Activated CD4-positive, alpha-beta T cell treated with anti-CD3 and anti-CD28 coated beads, Interleukin-2, Interleukin-6, amounts not matched to agents 100 ng/mL and 50 ng/mL, durations not matched to agents 16 hours and 8 hours (primary cell): ENCODE measurements around the gene PUS7.
"Not testable (repeated sequence)": the region's sequence is repeated elsewhere in the genome, so short reads cannot be mapped to it uniquely, and the experiment has no call there.

ENCODE experiments used
- DNase-seq: peaks from one replicate; pipeline ENCODE4 v3.0.0-alpha.2; 2020

The PUS7 gene

DNA sequence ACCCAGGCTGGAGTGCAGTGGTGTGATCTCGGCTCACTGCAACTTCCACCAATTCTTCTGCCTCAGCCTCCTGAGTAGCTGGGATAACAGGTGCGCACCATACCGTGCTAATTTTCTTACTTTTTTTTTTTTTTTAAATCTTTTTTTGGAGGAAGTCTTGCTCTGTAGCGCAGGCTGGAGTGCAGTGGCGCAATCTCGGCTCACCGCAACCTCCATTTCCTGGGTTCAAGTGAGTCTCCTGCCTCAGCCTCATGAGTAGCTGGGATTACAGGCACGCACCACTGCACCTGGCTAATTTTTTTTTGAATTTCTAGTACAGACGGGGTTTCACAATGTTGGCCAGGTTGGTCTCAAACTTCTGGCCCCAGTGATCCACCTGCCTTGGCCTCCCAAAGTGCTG lies 79.9 kb downstream of the PUS7 start:
- not testable (repeated sequence) for DNase-seq

GRCh38 chr7:105439174-105439893 lies 82.7 kb downstream of the PUS7 start:
- DNase-seq, result no peak

DNA sequence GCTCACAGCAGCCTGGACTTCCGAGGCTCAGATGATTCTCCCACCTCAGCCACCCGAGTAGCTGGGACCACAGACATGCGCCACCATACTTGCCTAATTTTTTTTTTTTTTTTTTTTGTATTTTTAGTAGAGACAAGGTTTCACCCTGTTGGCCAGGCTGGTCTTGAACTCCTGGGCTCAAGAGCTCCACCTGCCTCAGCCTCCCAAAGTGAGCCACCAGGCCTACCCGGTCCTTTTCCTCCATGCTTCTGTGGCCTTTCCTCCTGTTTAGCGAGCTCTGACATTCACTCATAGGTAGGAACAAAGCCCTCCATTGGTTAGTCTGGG lies 83.3 kb downstream of the PUS7 start:
- DNase-seq, result no peak

GRCh38 chr7:105438254-105438653 lies 83.8 kb downstream of the PUS7 start:
- DNase-seq, result no peak

- DNase-seq, result not testable (repeated sequence)
Measured at GRCh38 chr7:105437356-105437755, 84.7 kb downstream of the PUS7 start.

GRCh38 chr7:105429746-105430612 lies 92.1 kb downstream of the PUS7 start:
- DNase-seq, result peak; percentile 53

DNA sequence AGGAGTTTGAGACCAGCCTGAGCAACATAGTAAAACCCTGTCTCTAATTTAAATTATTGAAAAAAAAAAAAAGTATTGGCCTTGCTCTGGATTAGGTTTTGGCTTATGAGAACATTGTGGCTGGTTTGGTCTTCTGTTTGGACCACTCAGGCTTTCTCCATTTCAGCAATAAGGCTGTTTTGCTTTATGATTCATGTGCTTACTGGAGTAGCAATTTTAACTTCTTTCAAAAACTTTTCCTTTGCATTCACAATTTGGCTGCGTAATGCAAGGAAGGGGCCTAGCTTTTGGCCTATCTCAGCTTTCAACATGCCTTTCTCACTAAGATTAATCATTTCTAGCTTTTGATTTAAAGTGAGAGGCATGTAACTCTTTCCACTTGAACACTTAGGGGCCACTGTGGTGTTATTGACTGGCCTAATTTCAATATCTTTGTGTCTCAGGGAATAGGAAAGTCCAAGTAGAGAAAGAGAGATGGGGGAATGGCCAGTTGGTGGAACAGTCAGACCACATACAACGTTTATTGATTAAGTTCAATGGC lies 95.4 kb downstream of the PUS7 start:
- peak; percentile 40 for DNase-seq

- DNase-seq, result no peak
Measured at GRCh38 chr7:105423987-105424386, 98.1 kb downstream of the PUS7 start.

DNA sequence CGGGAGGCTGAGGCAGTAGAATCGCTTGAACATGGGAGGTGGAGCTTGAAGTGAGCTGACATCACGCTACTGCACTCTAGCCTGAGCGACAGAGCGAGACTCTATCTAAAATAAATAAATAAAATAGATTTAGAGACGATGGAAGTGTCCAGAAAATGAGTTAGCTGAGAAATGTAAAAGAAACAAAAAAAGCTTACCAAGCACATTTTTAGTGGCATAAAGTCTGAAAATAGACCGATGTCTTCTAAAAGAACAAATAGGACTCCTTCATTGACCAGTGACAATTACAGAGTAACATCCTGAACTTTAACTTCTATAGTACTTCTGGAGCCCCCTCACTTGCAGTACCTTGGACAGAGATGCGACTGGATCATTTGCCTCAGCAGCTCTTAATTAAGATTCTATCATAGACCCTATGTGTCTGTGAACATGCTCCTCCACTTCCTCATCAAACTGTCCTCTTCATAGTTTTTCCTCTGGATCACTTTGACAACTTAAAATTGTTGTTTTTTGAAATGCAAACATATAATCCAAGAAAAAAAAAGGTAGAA lies 108.1 kb downstream of the PUS7 start:
- no peak for DNase-seq

DNA sequence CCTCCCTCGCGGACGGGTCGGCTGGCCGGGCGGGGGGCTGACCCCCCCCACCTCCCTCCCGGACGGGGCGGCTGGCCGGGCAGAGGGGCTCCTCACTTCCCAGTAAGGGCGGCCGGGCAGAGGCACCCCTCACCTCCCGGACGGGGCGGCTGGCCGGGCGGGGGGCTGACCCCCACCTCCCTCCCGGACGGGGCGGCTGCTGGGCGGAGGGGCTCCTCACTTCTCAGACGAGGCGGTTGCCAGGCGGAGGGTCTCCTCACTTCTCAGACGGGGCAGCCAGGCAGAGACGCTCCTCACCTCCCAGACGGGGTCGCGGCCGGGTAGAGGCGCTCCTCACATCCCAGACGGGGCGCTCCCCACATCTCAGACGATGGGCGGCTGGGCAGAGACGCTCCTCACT lies 111.3 kb downstream of the PUS7 start:
- not testable (repeated sequence) for DNase-seq

GRCh38 chr7:105409775-105410174 lies 112.3 kb downstream of the PUS7 start:
- DNase-seq, result not testable (repeated sequence)

GRCh38 chr7:105408791-105409410 lies 113.2 kb downstream of the PUS7 start:
- no peak for DNase-seq
